ENCODE results near the gene NDUFA11.

The NDUFA11 gene

GRCh38 chr19:5932609-5933262 is 29.1 kb upstream of the NDUFA11 start:
- DNase-seq (ENCODE audit: low spot score): no peak

DNA sequence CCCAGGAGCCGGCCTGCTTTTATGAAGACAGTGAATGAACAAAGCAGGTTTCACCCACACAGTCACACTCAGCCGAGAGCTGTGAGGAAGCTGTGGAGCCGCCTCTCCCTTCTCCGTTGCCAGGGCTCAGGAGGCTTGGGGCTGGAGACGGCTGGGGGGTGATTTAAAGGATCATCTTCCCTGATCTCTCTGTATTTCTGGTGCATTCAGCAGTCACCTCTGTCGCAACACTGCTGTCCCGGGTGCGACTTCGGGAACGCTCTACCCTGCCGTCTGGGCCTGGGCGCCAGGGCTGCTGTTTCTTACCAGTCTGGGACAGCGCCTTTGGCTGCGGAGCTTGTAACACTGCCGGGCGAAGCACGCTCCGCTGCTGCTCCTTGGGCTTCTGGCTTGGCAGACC is 28.6 kb upstream of the NDUFA11 start:
- DNase-seq (ENCODE audit: low spot score): no peak

GRCh38 chr19:5931251-5931650 is 27.7 kb upstream of the NDUFA11 start:
- no peak for DNase-seq (ENCODE audit: low spot score)

DNA sequence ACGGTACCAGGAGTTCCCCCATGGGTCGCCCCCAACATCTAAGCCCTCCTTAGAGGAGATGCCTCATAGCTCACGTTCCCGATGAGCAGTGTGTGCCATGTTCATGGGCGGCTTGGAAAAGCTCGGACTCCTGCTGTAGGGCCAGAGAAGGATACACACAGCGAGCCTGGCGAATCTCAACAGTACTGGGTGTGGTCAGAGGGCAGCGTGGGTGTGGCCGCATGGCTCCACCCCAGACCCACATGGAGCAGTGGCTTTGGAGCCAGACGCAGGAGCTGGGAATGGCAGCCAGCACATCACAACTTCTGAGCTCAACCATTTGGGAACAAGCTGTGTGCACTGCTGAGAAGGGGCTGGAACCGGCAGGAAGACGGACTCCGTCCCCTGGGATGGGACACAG is 26.0 kb upstream of the NDUFA11 start:
- DNase-seq (ENCODE audit: low spot score): no peak

GRCh38 chr19:5929179-5929578 is 25.6 kb upstream of the NDUFA11 start:
- DNase-seq (ENCODE audit: low spot score): no peak

GRCh38 chr19:5927441-5927821 is 23.8 kb upstream of the NDUFA11 start:
- no peak for DNase-seq (ENCODE audit: low spot score)

- DNase-seq (ENCODE audit: low spot score): no peak
Observed at GRCh38 chr19:5926641-5927440, 23.3 kb upstream of the NDUFA11 start.

- DNase-seq (ENCODE audit: low spot score): no peak
Observed at GRCh38 chr19:5925830-5926427, 22.3 kb upstream of the NDUFA11 start.

- DNase-seq (ENCODE audit: low spot score): no peak
Observed at GRCh38 chr19:5923356-5923755, 19.8 kb upstream of the NDUFA11 start.

GRCh38 chr19:5922161-5922545 is 18.6 kb upstream of the NDUFA11 start:
- DNase-seq (ENCODE audit: low spot score): no peak

- DNase-seq (ENCODE audit: low spot score): no peak
Observed at GRCh38 chr19:5921516-5922160, 18.0 kb upstream of the NDUFA11 start.

GRCh38 chr19:5918463-5919079 is 15.0 kb upstream of the NDUFA11 start:
- DNase-seq (ENCODE audit: low spot score): no peak

DNA sequence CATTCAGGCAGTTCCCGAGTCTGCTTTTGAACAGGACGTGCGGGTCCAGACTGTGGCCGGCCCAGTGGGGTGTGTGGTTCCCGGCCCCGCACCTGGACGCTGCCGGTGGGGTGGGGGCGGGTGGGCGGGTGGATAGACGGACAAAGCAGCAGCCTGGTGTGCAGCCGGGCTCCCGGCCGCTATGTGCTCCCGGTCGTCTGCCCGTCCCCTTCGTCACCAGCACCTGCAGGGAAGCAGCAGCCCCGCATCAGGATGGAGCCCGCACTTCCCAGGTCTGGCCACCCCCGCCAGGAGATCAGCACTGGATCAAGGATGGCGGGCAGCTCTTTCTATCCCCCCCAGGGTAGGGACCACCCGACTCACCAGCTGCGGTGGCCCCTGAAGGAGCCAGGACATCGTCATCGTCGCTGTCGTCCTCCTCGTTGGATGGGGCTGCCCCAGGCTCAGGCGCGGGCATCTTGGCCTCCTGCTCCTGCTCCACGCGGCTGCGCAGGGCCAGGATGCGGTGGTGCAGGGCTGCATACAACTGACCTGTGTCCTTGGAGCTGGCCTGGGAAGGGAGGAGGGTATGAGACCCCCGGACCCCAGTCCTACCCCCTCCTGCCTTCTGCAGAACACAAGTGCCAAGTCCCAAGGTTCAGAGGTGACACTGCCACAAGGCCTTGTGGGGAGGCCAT is 14.0 kb upstream of the NDUFA11 start:
- no peak for DNase-seq (ENCODE audit: low spot score)

- no peak for DNase-seq (ENCODE audit: low spot score)
Observed at GRCh38 chr19:5916181-5916708, 12.7 kb upstream of the NDUFA11 start.

DNA sequence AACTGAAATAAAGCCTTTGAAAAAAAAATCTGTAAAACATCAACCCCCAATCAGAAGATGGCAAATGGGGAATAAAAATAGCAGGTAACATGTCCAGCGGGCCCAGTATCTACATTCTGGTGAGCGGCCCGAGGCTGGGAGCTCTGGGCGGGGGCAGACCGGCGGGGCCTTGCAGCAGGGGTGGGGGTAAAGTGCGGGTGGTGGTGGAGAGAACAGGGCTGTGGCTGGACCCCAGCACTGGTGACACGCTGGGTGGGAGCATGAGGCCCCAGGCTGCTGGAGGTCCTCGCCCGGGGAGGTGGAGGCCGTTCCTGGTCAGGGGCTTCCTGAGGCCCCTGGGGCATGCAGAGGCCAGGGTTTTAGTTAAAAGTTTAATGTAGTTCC is 12.2 kb upstream of the NDUFA11 start:
- no peak for DNase-seq (ENCODE audit: low spot score)

DNA sequence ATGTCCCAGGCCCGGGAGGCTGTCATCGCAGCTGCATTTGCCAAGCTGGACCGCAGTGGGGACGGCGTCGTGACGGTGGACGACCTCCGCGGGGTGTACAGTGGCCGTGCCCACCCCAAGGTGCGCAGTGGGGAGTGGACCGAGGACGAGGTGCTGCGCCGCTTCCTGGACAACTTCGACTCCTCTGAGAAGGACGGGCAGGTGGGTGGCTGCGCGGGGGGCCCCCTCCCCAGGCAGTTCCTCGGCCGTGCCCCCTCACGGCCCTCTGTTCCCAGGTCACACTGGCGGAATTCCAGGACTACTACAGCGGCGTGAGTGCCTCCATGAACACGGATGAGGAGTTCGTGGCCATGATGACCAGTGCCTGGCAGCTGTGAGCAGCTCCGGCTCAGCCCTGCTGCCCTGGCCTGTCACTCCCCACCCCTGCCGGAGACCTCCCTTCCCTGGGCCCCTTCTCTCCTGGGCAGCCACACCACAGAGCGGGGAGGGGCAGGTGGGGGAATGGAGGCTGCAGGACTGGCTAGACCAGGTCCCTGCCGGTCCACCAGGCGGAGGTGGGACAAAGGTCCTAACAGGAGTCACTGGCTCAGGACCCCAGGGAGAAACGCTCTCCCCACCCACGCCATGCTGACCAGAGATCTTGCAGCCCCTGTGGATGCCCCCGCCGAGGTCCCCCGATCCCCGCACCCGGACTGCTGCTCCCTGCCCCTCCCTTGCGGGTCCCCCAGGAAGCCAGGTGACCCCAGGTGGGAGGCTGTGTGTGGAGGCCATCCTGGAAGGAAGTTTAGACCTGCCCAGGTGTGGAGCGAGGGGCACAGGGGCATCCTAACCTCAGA is 11.6 kb upstream of the NDUFA11 start:
- DNase-seq (ENCODE audit: low spot score): no peak

GRCh38 chr19:5914358-5914774 is 10.8 kb upstream of the NDUFA11 start:
- DNase-seq (ENCODE audit: low spot score): no peak

- peak; percentile 41 for DNase-seq (ENCODE audit: low spot score)
Observed at GRCh38 chr19:5913739-5914357, 10.3 kb upstream of the NDUFA11 start, which contains the start of gene CAPS. CAPS (plus strand) TSS chr19:5914254; CDS start chr19:5914407, 153 bp downstream.

GRCh38 chr19:5911366-5911765 is 7.8 kb upstream of the NDUFA11 start:
- no peak for DNase-seq (ENCODE audit: low spot score)

GRCh38 chr19:5910638-5910907 is 7.0 kb upstream of the NDUFA11 start:
- no peak for DNase-seq (ENCODE audit: low spot score)

All from globus pallidus (tissue), 1 donor.